ENCODE measurements around the gene GINS2.

GRCh38 chr16:85718682-85719081 lies 29.9 kb upstream of the GINS2 start:
- peak in 3 of 6 experiments; percentile 22 to 33 (median 30) for TF ChIP-seq CTCF (IDR thresholded peaks at IDR 0.05)
- no peak for TF ChIP-seq POLR2A (IDR thresholded peaks at IDR 0.05)

Data from thyroid gland (tissue), 4 donors.